A673 (cell line): Measurements from ENCODE around the gene ARNT2.

Experiments
- EZH2 ChIP-seq: fragments of 200-600 bp; sonication (generic); IDR thresholded peaks from 2 replicates; pipeline ENCODE4 v1.6.1; 2017; ENCODE audit warnings: borderline replicate concordance, low read depth, mild to moderate bottlenecking, mixed read lengths, antibody characterized with exemption, low read length; ENCODE audit not compliant: poor library complexity, severe bottlenecking
- TF ChIP-seq, protein P1 (sequence below): fragments of 300-800, 200-600 bp; sonication (generic); conservative IDR thresholded peaks from 2 replicates; pipeline ENCODE4 v1.5.1; 2017; ENCODE audit warnings: low read depth, mild to moderate bottlenecking, antibody characterized with exemption, low read length, moderate library complexity, mixed read lengths

DNA sequence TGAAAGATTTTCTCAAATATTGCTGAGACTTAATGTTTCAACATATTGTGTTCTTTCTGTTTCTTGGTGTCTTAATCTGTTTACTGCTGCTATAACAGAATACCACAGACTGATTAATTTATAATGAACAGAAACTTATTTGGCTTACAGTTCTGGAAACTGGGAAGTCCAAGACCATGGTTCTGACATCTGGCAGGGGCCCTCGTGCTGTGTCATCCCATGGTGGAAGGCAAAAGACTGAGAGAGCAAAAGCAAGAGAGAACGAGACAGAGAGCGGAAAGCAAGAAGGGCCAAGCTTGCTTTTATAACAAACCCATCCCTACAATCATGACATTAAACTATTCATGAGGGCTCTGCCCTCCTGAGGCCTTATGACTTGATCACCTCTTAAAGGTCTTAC, 88.7 kb downstream of the ARNT2 start:
- TF ChIP-seq, protein P1, sequence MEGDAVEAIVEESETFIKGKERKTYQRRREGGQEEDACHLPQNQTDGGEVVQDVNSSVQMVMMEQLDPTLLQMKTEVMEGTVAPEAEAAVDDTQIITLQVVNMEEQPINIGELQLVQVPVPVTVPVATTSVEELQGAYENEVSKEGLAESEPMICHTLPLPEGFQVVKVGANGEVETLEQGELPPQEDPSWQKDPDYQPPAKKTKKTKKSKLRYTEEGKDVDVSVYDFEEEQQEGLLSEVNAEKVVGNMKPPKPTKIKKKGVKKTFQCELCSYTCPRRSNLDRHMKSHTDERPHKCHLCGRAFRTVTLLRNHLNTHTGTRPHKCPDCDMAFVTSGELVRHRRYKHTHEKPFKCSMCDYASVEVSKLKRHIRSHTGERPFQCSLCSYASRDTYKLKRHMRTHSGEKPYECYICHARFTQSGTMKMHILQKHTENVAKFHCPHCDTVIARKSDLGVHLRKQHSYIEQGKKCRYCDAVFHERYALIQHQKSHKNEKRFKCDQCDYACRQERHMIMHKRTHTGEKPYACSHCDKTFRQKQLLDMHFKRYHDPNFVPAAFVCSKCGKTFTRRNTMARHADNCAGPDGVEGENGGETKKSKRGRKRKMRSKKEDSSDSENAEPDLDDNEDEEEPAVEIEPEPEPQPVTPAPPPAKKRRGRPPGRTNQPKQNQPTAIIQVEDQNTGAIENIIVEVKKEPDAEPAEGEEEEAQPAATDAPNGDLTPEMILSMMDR = no peak
- no peak for TF ChIP-seq EZH2
